ENCODE data around the gene BCAR3.
"Not testable (repeated sequence)": the region's sequence is repeated elsewhere in the genome, so short reads cannot be mapped to it uniquely, and the experiment has no call there.

BCAR3 gene

GRCh38 chr1:93687542-93687941 is 5.9 kb upstream of the BCAR3 start:
- DNase-seq (ENCODE audit: low read depth), result no peak

- no peak for DNase-seq (ENCODE audit: low read depth)
Observed at GRCh38 chr1:93686504-93687250, 5.0 kb upstream of the BCAR3 start.

- no peak for DNase-seq (ENCODE audit: low read depth)
Observed at GRCh38 chr1:93685918-93686317, 4.3 kb upstream of the BCAR3 start.

- DNase-seq (ENCODE audit: low read depth), result no peak
Observed at GRCh38 chr1:93683234-93683633, 1.6 kb upstream of the BCAR3 start.

- DNase-seq (ENCODE audit: low read depth), result no peak
Observed at GRCh38 chr1:93681989-93682412, 364 bp upstream of the BCAR3 start.

- DNase-seq (ENCODE audit: low read depth), result peak; percentile 23
Observed at GRCh38 chr1:93680420-93681100, 1.1 kb downstream of the BCAR3 start.

- DNase-seq (ENCODE audit: low read depth), result no peak
Observed at GRCh38 chr1:93680076-93680419, 1.6 kb downstream of the BCAR3 start.

GRCh38 chr1:93679546-93679945 is 2.1 kb downstream of the BCAR3 start:
- no peak for DNase-seq (ENCODE audit: low read depth)

GRCh38 chr1:93678946-93679480 is 2.6 kb downstream of the BCAR3 start:
- no peak for DNase-seq (ENCODE audit: low read depth)

- no peak for DNase-seq (ENCODE audit: low read depth)
Observed at GRCh38 chr1:93678491-93678890, 3.1 kb downstream of the BCAR3 start.

- no peak for DNase-seq (ENCODE audit: low read depth)
Observed at GRCh38 chr1:93677729-93678128, 3.9 kb downstream of the BCAR3 start.

GRCh38 chr1:93676427-93676826 is 5.2 kb downstream of the BCAR3 start:
- no peak for DNase-seq (ENCODE audit: low read depth)

GRCh38 chr1:93675931-93676330 is 5.7 kb downstream of the BCAR3 start:
- no peak for DNase-seq (ENCODE audit: low read depth)

- no peak for DNase-seq (ENCODE audit: low read depth)
Observed at GRCh38 chr1:93675271-93675670, 6.4 kb downstream of the BCAR3 start.

- not testable (repeated sequence) for DNase-seq (ENCODE audit: low read depth)
Observed at GRCh38 chr1:93674071-93674470, 7.6 kb downstream of the BCAR3 start.

GRCh38 chr1:93673163-93673829 is 8.3 kb downstream of the BCAR3 start:
- no peak for DNase-seq (ENCODE audit: low read depth)

- DNase-seq (ENCODE audit: low read depth), result no peak
Observed at GRCh38 chr1:93672477-93673162, 9.0 kb downstream of the BCAR3 start.

- no peak for DNase-seq (ENCODE audit: low read depth)
Observed at GRCh38 chr1:93672069-93672468, 9.6 kb downstream of the BCAR3 start.

GRCh38 chr1:93671099-93671621 is 10.5 kb downstream of the BCAR3 start:
- no peak for DNase-seq (ENCODE audit: low read depth)

- no peak for DNase-seq (ENCODE audit: low read depth)
Observed at GRCh38 chr1:93670141-93670540, 11.5 kb downstream of the BCAR3 start.

GRCh38 chr1:93669369-93669768 is 12.3 kb downstream of the BCAR3 start:
- DNase-seq (ENCODE audit: low read depth), result no peak

GRCh38 chr1:93668951-93669350 is 12.7 kb downstream of the BCAR3 start:
- DNase-seq (ENCODE audit: low read depth), result no peak

All from stimulated activated CD8-positive, alpha-beta memory T cell treated with anti-CD3 and anti-CD28 coated beads, Interleukin-12 subunit alpha, Interleukin-12 subunit beta, amount 100 ng/mL, for 1 hour (primary cell).